Neural progenitor cell (in vitro differentiated cells): Measurements from ENCODE around the gene BUD13.

Source experiments
- EZH2 ChIP-seq: fragments of 200-600 bp; sonication (generic); IDR thresholded peaks from 2 replicates; pipeline ENCODE4 v1.6.1; 2017; ENCODE audit warnings: antibody characterized with exemption, mild to moderate bottlenecking, moderate library complexity
- TF ChIP-seq, protein P1 (sequence below): fragments of 200-600 bp; sonication (generic); IDR thresholded peaks from 2 replicates; pipeline ENCODE4 v1.5.1; 2017; ENCODE audit warnings: antibody characterized with exemption, mild to moderate bottlenecking

DNA sequence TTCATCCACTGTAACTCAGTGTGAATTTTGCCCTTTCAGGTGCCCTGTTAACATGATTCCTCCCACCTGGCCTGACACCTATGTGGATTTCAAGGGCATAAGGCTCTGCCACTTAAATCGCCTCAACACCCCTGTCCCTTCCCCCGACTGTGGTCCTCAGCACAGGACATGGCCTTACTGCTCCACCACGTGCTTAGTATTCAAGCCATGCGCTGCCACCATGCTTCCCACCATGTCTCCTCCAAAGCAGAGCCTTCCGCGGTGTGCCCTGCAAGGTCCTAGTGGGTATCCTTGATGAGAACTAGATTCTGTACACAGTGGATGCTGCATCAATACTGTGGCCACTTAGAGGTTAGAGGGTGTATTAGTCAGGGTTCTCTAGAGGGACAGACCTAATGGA, 51.9 kb downstream of the BUD13 start:
- TF ChIP-seq, protein P1, sequence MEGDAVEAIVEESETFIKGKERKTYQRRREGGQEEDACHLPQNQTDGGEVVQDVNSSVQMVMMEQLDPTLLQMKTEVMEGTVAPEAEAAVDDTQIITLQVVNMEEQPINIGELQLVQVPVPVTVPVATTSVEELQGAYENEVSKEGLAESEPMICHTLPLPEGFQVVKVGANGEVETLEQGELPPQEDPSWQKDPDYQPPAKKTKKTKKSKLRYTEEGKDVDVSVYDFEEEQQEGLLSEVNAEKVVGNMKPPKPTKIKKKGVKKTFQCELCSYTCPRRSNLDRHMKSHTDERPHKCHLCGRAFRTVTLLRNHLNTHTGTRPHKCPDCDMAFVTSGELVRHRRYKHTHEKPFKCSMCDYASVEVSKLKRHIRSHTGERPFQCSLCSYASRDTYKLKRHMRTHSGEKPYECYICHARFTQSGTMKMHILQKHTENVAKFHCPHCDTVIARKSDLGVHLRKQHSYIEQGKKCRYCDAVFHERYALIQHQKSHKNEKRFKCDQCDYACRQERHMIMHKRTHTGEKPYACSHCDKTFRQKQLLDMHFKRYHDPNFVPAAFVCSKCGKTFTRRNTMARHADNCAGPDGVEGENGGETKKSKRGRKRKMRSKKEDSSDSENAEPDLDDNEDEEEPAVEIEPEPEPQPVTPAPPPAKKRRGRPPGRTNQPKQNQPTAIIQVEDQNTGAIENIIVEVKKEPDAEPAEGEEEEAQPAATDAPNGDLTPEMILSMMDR = no peak
- no peak for TF ChIP-seq EZH2
